GM21529 (cell line): ENCODE data around the gene TNIP2.
"Not testable (repeated sequence)": the region's sequence is repeated elsewhere in the genome, so short reads cannot be mapped to it uniquely, and the experiment has no call there.

Experiments
- ATAC-seq: cut with Tn5 transposase; IDR thresholded peaks from one replicate; pipeline ENCODE4 v1.9.1; 2021; ENCODE audit not compliant: unreplicated experiment

The TNIP2 gene

DNA sequence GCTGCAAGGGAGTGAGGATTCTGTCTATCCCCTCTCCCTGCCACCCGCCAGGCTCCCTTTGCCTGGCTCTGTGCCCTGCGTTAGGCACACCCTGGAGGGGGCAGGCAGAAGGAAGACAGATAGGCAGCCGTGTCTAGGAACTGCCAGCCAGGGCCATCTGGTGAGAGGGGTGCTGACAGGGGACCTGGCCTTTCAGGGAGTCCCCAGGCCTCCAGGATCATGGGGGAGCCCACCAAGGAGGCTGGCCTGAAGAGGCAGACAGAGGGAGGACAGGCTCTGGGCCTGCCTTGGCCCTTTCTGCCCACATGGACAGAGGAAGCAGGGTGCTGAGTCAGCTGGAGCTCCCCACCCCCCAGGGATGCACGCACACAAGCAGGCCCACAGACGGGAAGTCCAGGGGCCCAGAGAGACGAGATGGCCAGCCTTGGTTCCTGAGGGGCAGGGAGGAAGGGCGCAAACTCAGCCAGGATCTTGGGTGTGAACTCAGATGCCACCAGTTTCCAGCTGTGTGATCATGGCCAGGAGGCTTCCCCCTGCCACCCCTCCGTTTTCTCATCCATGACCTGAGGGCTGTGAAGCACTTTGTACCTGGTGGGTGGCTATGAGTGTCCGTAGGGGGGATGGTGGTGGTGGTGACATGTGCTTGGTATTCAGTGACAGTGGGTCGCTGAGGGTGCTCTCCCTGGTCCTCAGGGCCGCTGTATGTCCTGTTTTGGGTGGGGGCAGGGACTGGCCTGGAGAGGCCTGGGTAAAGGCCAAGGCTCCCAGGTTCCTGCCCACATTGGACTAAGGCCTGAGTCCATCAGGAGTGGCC is 38.6 kb upstream of the TNIP2 start:
- no peak for ATAC-seq

GRCh38 chr4:2793586-2794485 is 37.7 kb upstream of the TNIP2 start:
- ATAC-seq = no peak

DNA sequence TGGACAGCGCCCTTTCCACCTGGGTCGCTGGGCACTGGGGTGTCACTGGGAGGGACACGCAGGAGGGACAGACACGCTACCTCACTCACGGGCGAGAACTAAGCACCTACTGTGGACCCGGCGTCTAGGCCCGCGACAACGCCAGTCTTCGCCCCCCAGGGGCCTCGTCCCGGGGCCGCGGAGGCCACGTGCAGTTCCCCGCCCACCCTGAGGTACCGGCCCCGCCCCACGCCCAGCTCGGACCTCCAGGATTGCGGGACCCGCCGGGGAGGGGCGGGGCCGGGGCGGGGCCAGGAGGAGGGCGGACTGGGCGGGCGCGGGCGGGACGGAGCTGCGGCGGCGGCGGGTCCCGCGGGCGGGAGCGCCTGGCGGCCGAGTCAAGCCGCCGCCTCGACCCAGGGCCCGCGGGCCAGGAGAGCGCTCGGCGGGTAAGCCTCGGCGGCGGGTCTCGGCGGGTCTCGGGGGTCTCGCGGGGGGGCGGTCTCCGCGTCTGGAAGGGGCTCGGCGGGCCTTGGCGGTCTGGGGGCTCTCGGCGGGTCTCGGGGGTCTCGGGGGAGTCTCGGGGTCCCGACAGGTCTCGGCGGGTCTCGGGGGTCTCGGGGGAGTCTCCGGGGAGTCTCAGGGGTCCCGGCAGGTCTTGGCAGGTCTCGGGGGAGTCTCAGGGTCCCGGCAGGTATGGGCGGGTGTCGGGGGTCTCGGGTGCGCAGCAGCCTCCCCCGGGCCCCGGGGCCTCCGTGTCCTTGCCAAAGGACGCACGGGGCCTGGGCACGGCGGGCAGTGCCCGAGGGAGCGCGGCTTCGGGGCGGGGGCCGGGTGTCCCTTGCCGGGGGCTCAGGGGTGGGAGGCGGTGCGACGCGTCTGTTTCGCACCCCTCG is 36.8 kb upstream of the TNIP2 start, which contains the start of gene SH3BP2:
Gene SH3BP2, plus strand, starts transcription at position 375 of the 875 bp plus-strand sequence. CDS start 27,533 bp downstream, outside the sequence.
- ATAC-seq = peak; percentile 42

- ATAC-seq = no peak
These were observed 36.2 kb upstream of the TNIP2 start for GRCh38 chr4:2792396-2792710.

DNA sequence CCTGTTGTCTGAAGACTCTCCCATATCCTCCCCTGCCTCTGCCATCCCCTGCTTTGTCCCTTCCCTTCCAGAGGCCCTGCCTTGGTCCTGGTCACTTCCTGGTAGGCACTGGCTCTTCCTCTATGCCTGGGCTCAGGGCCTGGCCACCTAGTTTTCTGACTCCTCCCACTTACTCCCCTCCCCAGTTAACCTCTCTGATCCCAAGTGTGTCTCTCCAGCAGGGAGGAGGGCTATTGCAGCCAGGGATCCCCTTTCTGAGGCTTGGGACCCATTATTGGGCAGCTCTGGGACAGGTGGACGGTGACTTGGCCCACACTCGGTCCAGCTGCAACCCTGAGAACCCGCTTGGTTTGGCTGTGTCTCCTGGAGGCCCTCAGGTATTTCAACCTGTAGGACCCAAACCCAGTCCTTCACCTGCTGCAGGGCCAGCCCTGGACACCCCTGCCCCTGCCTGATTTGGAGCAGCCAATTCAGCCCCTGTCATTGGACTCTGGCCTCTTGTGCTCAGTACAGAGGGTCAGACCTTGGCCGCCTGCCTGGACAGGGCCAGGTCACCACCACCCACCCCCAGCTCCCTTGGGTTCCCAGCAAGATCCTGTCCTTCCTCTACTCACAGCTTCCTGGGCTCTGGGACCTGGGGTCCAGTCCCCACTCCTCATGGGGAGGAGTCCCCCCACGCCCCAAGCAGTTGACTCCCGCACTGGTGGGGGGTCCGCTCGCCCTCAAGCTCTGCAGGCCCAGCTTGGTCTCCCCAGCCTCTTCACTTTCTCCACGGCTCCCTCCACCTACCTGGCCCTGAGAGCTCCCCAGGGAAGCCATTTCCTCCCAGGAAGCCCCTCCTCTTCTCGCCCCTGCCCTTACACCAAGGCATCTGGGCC is 35.6 kb upstream of the TNIP2 start:
- no peak for ATAC-seq

DNA sequence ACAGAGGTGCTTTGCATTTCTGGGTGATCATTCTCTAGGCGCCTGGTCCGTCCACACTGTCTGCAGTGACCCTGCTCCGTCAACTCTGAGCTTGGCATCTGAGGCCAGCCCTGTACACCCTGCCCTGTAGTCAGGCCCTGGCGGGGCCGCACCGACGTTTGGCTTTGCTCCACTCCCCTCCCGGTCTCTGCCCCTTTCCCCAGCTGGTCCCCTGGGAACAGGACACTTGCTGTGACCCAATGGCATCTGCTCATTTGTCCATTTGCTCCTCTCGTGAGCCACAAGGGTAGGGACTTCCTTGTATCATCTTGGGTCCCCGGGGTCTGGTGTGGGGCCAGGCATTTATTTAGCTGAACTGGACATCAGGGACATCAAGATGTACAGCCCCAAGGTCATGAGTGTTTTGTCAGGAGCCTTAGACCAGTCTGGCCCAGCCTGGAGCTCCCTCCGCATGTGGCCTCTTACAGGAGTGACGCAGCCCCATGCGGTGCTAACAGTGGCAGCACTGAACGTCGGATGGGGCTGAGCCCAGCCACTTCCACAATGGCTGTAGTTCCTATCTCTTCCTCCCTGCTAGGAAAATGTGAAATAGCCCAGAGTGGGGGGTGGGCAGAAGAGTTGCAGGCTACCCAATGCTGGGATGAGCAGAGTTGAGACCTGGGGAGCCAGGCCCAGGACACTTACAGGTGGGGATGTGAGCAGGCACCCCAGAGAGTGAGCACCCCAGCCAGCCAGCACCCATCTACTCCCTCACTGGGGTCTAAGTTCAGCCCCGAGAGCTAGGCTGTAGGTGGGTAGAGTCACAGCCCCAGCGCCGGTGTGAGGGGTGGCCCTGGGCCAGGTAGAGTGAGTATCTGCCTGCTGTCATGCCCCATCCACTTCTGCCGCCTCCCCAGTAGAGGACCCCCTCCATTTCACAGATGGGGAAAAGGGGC is 34.7 kb upstream of the TNIP2 start:
- ATAC-seq = no peak

GRCh38 chr4:2789793-2790582 is 33.9 kb upstream of the TNIP2 start:
- no peak for ATAC-seq

- ATAC-seq = no peak
These were observed 33.2 kb upstream of the TNIP2 start for GRCh38 chr4:2789351-2789750.

DNA sequence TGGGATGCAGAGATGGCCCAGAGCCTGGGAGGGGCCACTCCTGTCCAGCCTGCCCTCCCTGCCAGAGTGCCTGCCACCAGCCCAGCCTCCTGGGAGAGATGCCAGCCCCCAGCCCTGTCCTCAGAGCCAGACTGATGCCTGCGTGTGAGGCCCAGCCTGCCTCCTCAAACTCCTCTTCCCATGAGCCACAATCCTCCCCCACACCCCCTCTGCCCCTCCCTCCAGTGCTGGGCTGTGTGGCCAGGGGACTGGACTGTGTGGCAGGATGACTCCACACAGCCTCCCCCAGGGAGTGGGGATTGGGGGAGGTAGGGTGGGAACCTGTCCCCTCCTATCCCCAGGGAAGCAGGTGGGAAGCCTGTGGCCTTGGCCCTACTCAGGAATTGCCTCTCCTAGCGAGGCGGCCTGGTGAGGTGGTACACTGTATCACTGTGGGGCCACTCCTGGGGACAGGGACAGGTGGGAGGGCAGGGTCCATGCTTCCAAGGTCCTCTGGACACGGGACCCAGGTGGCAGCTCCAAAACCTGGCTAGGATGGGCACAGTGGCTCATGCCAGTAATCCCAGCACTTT is 32.5 kb upstream of the TNIP2 start:
- ATAC-seq = no peak

GRCh38 chr4:2788101-2788500 is 32.0 kb upstream of the TNIP2 start:
- no peak for ATAC-seq

DNA sequence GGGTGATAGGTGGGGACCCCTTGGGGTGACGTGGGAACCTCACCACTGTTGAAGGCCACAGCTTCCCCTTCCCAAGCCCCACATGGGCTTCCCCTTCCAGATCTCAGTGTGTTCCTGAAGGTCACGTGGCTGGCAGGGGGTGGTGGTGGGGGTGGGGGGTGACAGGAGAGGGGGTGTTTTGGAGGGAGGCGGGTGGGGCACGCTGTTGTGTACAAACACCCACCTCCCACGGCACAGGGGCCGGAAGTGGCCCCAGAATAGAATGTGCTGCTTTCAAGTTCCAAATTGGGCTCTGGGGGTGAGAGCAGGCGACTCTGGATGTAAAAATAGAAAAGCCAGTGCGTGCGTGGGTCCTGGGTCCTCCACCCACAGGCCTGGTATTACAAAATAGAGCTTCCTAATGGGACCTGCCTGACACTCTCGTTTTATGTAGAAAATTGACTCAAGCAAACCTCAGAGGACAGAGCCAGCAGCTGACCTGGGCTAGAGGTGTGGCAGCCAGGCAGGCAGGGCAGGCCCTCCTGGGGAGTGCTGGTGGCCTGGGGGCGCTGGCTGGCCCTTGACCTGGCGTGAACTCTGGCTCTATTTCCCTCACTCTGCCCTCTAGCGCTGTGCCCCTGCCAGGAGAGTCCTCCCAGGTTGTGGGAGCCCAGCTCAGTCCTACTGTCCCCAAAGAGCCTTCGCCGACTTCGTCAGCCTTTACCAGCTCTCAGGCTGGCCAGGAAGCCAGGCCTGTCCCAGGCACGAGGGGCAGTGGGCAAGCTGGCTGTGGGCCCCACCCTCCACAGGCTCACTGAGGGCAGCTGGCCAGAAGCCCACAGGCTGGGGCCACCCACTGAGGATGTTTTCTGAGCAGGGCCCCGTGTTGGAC is 31.3 kb upstream of the TNIP2 start:
- peak; percentile 75 for ATAC-seq

DNA sequence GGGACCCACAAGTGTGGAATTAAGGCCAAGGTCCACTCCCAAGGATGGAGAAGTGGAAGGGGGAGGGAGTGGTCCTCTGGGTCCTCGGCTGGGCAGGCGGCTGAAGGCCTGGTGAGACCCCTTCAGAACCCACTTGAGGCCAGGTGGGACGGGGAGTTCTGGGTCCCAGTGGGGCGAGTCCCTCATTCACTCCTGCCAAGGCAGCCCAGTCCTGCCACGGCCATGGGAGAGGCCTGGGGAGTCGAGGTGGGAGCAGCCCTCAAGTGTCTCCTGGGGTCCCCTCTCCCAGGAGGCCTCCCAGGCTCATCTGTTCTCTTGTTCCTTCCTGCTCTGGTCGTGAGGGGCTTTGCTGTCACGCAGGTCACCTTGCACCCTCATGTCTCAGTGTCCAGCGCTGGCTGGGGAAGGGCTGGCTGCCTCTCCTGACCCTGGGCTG is 30.7 kb upstream of the TNIP2 start:
- ATAC-seq = no peak

DNA sequence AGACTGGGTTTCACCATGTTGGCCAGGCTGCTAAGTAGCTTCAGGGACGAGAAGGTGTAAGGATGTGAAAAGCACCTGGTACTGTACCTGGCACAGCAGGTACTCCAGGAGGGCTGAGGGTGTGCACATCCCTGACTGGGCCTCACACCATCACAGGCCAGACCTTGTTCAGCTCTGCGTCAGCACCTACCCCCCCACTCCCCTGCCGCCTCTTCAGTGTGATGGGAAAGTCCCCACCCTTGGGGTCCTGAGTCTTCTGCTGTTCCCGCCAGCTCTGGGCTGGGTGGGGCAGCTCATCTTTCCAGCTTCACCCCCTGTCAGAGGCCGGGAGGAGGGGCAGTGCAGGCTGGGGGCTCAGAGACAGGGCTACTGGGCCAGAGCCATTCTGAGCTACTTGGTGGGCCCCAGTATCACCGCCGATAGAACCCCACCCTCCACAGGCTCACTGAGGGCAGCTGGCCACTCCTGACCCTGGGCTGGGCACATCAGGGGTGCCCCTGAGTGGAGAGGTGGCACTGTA is 30.1 kb upstream of the TNIP2 start:
- no peak for ATAC-seq

DNA sequence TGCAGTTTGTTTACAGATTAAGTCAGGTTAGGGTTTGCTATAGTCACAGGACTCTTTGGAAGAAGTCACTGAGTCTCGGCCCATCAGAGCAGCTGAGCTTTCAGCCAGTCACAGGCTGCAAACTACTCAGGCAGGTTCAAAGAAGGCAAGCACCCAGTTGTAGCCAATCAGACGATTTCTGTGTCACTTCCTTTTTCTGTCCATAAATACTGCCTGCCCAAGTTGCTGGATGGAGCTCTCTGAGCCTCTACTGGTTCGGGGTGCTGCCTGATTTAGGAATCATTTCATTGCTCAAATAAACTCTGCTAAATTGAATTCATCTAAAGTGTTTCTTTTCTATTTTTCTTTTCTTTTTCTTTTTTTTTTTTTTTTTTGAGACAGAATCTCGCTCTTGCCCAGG is 29.5 kb upstream of the TNIP2 start:
- ATAC-seq = no peak

- ATAC-seq = no peak
These were observed 27.7 kb upstream of the TNIP2 start for GRCh38 chr4:2783790-2784189.

DNA sequence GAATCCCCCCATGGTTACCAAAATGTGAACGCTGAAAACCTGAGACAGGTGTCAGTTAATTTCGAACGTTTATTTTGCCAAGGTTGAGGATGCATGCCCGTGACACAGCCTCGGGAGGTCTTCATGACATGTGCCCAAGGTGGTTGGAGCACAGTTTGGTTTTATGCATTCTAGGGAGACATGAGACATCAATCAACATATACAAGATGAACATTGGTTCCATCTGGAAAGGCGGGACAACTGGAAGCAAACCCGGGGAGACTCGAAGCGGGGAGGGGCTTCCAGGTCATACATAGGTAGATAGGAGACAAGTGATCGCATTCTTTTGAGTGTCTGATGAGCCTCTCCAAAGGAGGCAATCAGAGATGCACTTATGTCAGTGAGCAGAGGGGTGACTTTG is 25.8 kb upstream of the TNIP2 start:
- no peak for ATAC-seq

DNA sequence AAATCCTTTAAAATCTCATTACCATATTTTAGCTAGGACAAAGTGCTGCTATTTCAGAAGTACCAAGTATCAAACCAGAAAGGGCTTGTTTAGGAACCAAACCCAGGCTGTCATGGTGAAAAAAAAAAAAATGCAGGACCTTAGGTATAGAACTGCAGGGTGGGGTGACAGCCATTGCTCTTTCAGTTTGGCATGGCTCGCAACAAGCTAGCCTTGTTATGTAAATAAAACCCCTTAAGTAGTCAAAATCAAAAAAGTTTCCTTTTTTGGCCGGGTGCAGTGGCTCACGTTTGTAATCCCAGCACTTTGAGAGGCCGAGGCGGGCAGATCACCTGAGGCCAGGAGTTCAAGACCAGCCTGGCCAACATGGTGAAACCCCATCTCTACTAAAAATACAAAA is 24.5 kb upstream of the TNIP2 start:
- not testable (repeated sequence) for ATAC-seq
